Bronchial epithelial cell (primary cell): ENCODE data around the gene GTF2F1. TPM values are rescaled to one million over a fixed set of nuclear protein-coding genes. Genes with fewer than 3 reads are reported as not detected.
"Not testable (repeated sequence)": the region's sequence is repeated elsewhere in the genome, so short reads cannot be mapped to it uniquely, and the experiment has no call there.

Experiments
- DNase-seq: peaks from one replicate; pipeline ENCODE4 v3.0.0-alpha.2; 2010; ENCODE audit warnings: low read depth
- FAIRE-seq: peaks from 2 replicates; lab custom pipeline; 2011; peaks lifted over from hg19 to GRCh38; lab: Jason Lieb, UNC
- H3K27me3 ChIP-seq: 2 replicates; pipeline ENCODE4 v1.5.1; 2011; ENCODE audit warnings: low read length; ENCODE audit not compliant: control insufficient read depth, insufficient read depth
- H3K36me3 ChIP-seq: 2 replicates; pipeline ENCODE4 v1.5.1; 2011; ENCODE audit warnings: low read length; ENCODE audit not compliant: control insufficient read depth, insufficient read depth
- H3K4me3 ChIP-seq: 2 replicates; pipeline ENCODE4 v1.5.1; 2011; ENCODE audit warnings: mild to moderate bottlenecking, low read depth, low read length, control low read depth
- total RNA-seq: library from RNA; depleted of rRNA; stranded (reverse); fragments of >200 nt; gene quantifications from 2 replicates; pipeline ENCODE4 v1.2.1, GENCODE V29; 2014
- TF ChIP-seq, protein P1 (sequence below): IDR thresholded peaks from 2 replicates; pipeline ENCODE4 v1.5.1; 2011; ENCODE audit warnings: mild to moderate bottlenecking, moderate library complexity, low read length, control low read depth, inconsistent platforms; ENCODE audit not compliant: insufficient read depth, severe bottlenecking

The GTF2F1 gene
- total RNA-seq, 1 donor from 2014 or later, result 52.7 TPM

DNA sequence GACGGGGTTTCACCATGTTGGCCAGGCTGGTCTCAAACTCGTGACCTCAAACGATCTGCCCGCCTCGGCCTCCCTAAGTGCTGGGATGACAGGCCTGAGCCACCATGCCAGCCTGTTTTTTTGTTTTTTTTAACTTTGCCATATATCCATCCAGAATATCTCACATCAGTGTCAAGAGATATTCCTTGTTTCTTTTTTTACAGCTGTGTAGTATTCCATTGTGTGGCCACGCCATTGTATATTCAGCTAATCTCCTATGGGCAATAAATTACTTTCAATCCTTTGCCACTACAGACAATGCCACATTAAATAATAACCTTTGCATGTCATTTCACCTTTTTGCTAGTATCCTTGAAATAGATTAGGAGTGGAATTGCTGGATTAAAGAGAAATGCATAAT is 16.4 kb upstream of the GTF2F1 start:
- Histone ChIP-seq H3K27me3 (no peaks in the 10 kb centered on the region), H3K4me3 (no peak overlapping the region), H3K36me3 (peaks cover 2% of the 10 kb centered on the region)
- no peak for DNase-seq
- TF ChIP-seq, protein P1, sequence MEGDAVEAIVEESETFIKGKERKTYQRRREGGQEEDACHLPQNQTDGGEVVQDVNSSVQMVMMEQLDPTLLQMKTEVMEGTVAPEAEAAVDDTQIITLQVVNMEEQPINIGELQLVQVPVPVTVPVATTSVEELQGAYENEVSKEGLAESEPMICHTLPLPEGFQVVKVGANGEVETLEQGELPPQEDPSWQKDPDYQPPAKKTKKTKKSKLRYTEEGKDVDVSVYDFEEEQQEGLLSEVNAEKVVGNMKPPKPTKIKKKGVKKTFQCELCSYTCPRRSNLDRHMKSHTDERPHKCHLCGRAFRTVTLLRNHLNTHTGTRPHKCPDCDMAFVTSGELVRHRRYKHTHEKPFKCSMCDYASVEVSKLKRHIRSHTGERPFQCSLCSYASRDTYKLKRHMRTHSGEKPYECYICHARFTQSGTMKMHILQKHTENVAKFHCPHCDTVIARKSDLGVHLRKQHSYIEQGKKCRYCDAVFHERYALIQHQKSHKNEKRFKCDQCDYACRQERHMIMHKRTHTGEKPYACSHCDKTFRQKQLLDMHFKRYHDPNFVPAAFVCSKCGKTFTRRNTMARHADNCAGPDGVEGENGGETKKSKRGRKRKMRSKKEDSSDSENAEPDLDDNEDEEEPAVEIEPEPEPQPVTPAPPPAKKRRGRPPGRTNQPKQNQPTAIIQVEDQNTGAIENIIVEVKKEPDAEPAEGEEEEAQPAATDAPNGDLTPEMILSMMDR, result no peak
- FAIRE-seq, result no peak

DNA sequence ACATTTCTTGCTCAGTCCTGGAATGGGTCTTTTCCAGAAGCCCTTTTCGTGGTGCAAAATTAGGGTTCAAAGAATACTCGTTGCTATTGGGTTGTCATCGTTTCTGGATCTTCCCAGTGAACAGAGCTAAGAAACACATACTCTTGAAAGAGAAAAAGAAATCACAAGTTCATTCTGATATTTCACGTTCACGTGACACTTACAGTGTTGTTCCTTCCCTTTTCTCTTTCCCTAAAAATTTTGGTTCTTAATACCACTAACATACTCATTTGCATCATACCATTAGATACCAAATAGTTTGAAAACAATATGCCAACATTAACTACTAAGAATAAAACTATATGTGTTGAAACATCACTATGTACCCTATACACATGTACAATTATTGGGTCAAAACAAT is 13.4 kb upstream of the GTF2F1 start:
- H3K27me3 ChIP-seq, result no peaks in the 10 kb centered on the region
- H3K4me3 ChIP-seq, result no peak overlapping the region
- DNase-seq, result no peak
- FAIRE-seq, result no peak
- TF ChIP-seq, protein P1, result no peak
- no peaks in the 10 kb centered on the region for H3K36me3 ChIP-seq

DNA sequence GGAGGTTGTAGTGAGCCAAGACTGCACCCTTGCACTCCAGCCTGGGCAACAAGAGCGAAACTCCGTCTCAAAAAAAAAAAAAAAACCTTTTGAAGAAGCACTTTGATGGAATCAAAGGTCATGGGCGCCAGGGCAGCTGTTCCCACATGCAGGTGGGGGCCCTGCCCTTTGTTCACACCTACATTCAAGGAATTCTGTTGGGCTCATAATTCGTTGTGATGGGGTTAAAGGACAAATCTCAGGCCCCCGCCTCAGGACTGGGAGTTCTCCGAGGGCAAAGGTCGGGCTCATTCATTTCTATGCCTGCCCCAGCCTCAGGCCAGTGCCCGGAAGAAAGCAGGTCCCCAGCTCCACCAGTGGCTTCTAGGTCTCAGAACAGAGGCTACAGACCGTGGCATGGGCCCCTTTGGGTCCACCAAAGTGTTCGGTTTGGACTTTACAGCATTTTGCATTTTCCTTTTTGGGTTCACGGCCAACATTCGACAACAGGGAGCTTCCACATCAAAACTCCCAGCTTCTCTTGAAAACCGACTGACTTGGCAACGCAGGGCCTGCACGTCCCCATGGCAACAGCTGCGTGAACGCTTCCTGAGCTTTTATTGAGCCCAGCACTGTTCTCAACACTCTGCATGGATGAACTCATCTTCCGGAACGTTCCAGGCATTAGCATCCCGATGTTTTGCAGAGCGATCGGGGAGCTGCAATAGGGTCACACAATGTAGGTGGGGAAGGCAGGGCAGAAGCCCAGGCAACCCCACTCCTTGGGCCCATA is 10.1 kb upstream of the GTF2F1 start:
- Histone ChIP-seq H3K27me3 (no peaks in the 10 kb centered on the region), H3K4me3 (no peak overlapping the region), H3K36me3 (no peaks in the 10 kb centered on the region)
- DNase-seq (no peak), FAIRE-seq (no peak)
- TF ChIP-seq, protein P1, result no peak

DNA sequence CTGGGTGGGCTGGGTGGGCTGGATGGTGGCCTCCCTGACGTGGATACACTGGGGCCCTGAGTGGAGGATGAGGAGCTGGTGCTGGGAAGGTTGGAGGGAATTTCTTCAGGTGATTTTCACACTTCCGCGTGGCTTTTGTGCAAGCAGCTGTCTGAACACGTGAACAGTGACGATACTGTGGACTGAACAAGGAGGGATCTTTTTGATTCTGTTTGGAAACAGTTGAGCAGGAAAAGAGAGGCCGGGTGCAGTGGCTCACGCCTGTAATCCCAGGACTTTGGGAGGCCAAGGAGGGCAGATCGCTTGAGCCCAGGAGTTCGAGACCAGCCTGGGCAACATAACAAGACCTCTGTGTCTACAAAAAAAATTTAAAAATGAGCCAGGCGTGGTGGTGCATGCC is 9.1 kb upstream of the GTF2F1 start:
- no peak overlapping the region for H3K4me3 ChIP-seq
- FAIRE-seq (no peak), DNase-seq (no peak)
- H3K36me3 ChIP-seq, result no peaks in the 10 kb centered on the region
- no peaks in the 10 kb centered on the region for H3K27me3 ChIP-seq
- TF ChIP-seq, protein P1, result no peak

DNA sequence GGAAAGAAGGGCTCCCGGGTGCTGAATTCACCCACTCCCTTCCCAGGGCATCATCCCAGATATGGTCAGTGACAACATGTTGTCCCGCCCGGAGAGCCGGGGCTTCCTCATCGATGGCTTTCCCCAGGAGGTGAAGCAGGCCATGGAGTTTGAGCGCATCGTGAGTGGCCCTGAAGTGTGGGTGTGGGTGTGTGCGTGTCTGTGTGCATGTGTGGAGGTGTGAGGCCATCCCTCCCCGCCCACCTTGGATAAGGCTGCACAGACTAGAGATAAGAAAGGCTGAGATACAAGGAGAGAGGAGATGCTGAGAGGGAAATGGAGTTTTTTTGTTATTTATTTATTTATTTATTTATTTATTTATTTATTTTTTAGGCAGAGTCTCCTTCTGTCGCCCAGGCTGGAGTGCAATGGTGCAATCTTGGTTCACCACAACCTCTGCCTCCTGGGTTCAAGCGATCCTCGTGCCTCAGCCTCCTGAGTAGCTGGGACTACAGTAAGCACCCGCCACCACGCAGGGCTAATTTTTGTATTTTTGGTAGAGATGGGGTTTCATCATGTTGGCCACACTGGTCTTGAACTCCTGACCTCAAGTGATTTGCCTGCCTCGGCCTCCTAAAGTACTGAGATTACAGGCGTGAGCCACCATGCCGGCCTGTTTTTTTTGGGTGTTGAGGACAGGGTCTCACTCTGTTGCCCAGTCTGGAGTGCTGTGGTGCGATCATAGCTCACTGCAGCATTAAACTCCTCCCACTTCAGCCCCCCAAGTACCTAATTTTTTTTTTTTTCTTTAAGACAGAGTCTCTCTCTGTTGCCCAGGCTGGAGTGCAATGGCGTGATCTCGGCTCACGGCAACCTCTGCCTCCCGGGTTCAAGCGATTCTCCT is 7.3 kb upstream of the GTF2F1 start:
- DNase-seq, H3K27me3 ChIP-seq, FAIRE-seq, H3K4me3 ChIP-seq, H3K36me3 ChIP-seq: not testable (repeated sequence)

DNA sequence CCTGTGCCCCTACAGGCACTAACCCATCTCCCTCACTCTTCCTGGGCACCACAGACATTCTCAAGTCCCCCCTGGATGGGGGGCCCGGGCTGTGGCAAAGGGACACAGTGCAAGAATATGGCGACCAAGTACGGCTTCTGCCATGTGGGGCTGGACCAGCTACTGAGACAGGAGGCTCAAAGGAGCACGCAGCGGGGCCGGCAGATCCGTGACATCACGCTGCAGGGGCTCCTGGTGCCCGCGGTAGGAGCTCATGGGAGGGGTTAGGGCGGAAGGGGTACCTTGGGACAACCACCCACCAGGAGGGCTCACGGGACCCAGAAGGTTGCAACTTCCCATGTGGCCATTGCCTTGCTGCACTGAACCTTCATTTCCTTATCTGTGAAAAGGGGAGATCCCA is 3.3 kb upstream of the GTF2F1 start:
- TF ChIP-seq, protein P1, result no peak
- Histone ChIP-seq H3K4me3 (no peak overlapping the region), H3K36me3 (peaks cover 2% of the 10 kb centered on the region), H3K27me3 (no peaks in the 10 kb centered on the region)
- DNase-seq, result no peak
- no peak for FAIRE-seq
